Breast epithelium (tissue), 4 donors: ENCODE measurements around the gene GPC6. TPM values are rescaled to one million over a fixed set of nuclear protein-coding genes. Genes with fewer than 3 reads are reported as not detected.

Source experiments
- DNase-seq, 2 donors: peaks; one replicate each; pipeline ENCODE4 v3.0.0-alpha.2; 2019; ENCODE audit warnings: low spot score in 2 of 2
- H3K27ac ChIP-seq, 2 donors: fragments of 200-600 bp; sonication (generic) in 1 of 2; one replicate each; pipeline ENCODE4 v1.5.1; 2016 to 2019; ENCODE audit warnings: mild to moderate bottlenecking in 1 of 2
- H3K27me3 ChIP-seq, 2 donors: fragments of 200-600 bp; sonication (generic) in 1 of 2; one replicate each; pipeline versions ENCODE4 v1.5.1 to v1.6.0; 2017 to 2019; ENCODE audit warnings: control low read depth in 1 of 2, mild to moderate bottlenecking in 1 of 2
- H3K36me3 ChIP-seq: fragments of 200-600 bp; one replicate; pipeline ENCODE4 v1.5.1; 2019
- H3K4me1 ChIP-seq, 2 donors: fragments of 200-600 bp; sonication (generic); one replicate each; pipeline ENCODE4 v1.5.1; 2016 to 2019; ENCODE audit warnings: control low read depth in 1 of 2
- H3K4me3 ChIP-seq, 3 donors: fragments of 200-600 bp; sonication (generic); 1 replicate in 2 of 3; 2 replicates in 1 of 3; pipeline ENCODE4 v1.5.1; 2016 to 2019; ENCODE audit warnings: mild to moderate bottlenecking in 3 of 3, moderate library complexity in 2 of 3
- H3K9me3 ChIP-seq, 2 donors: fragments of 200-600 bp; sonication (generic) in 1 of 2; one replicate each; pipeline ENCODE4 v1.5.1; 2016 to 2019; ENCODE audit warnings: control low read depth in 1 of 2
- CTCF ChIP-seq, 3 donors: fragments of 450-650 bp; IDR thresholded peaks; one replicate each; pipeline ENCODE4 v1.5.1; 2016 to 2017; ENCODE audit warnings: antibody characterized with exemption in 3 of 3, mild to moderate bottlenecking in 3 of 3, moderate library complexity in 3 of 3
- POLR2A ChIP-seq: fragments of 450-650 bp; IDR thresholded peaks from one replicate; pipeline ENCODE4 v1.6.1; 2016; ENCODE audit warnings: antibody characterized with exemption, mild to moderate bottlenecking, moderate library complexity
- POLR2AphosphoS5 ChIP-seq, 3 donors: sonication (generic); formaldehyde crosslinking; IDR thresholded peaks; one replicate each; pipeline ENCODE4 v1.6.1; 2017; ENCODE audit warnings: antibody characterized with exemption in 3 of 3
- intact Hi-C: fragments of 100-400 bp; cut with DNase I; formaldehyde crosslinking; loops from one replicate; pipeline ENCODE4 v1.15.1; 2023; ENCODE audit warnings: low total_unique reads
- total RNA-seq, 3 donors: library from RNA; depleted of rRNA; stranded (reverse); fragments of >200 nt; gene quantifications; one replicate each; pipeline ENCODE4 v1.1.0, GENCODE V29; 2016

Gene GPC6
- total RNA-seq, 3 donors from 2014 or later, result 3.5 to 44.0 (median 4.9) TPM

DNA sequence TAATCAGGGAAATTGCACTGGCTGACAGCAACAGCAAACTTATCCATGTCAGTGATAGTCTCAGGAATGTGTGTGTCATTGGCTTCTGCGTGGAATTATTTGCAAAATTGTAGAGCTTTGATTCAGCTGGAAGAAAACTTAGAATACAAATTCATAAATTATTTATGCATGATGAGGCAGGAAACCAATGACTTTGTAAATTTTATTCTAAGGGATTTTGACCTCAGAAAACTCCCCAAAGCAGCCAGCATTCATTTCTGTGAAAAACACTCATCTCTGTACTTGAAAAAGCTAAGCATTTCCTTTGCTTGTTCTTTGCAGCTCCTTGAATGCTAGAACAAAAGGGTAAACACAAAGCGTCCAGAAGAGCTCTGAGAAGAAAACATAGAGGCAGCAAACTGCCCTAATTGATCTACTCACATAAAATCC, 1090.5 kb downstream of the GPC6 start:
- TF ChIP-seq POLR2A, result no peak
- H3K27me3 ChIP-seq, result no peaks in the 10 kb centered on the region
- intact Hi-C loops, result loop anchor here (5.0 kb wide), 1 partner anchor 575 kb away; no protein-coding TSS in a partner anchor
- H3K4me1 ChIP-seq, result no peaks in the 10 kb centered on the region
- no peak for DNase-seq
- no peak overlapping the region for H3K27ac ChIP-seq
- H3K4me3 ChIP-seq, result no peak overlapping the region
- no peaks in the 10 kb centered on the region for H3K9me3 ChIP-seq
- no peaks in the 10 kb centered on the region for H3K36me3 ChIP-seq

DNA sequence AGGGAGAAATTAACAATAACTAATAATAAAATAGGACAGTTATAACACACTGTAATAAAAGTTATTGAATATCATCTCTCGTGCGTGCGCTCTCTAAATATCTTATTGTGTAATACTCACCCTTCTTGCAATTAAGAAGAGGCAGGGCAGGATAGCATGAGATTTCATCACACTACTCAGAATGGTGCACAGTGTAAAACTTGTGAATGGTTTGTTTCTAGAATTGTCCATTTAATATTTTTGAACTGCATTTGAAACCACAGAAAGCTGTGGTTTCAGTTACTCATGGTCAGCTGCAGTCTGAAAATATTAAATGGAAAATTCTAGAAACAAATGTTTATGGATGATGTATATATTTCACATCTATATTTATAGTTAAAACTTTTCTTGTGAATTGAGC, 1091.8 kb downstream of the GPC6 start:
- H3K36me3 ChIP-seq, result no peaks in the 10 kb centered on the region
- no peak for DNase-seq
- H3K4me3 ChIP-seq, result no peak overlapping the region
- H3K27ac ChIP-seq, result no peak overlapping the region
- intact Hi-C loops, result loop anchor here (5.0 kb wide), 1 partner anchor 574 kb away; no protein-coding TSS in a partner anchor
- H3K4me1 ChIP-seq, result no peaks in the 10 kb centered on the region
- no peaks in the 10 kb centered on the region for H3K27me3 ChIP-seq
- no peaks in the 10 kb centered on the region for H3K9me3 ChIP-seq
- no peak for TF ChIP-seq POLR2A
- no peak for TF ChIP-seq POLR2AphosphoS5 (IDR thresholded peaks at IDR 0.05)
- TF ChIP-seq CTCF (IDR thresholded peaks at IDR 0.05), result no peak

GRCh38 chr13:94319501-94319900, 1092.9 kb downstream of the GPC6 start:
- Histone ChIP-seq H3K27ac (no peak overlapping the region), H3K27me3 (no peaks in the 10 kb centered on the region), H3K36me3 (no peaks in the 10 kb centered on the region), H3K4me1 (no peaks in the 10 kb centered on the region), H3K9me3 (no peaks in the 10 kb centered on the region), H3K4me3 (no peak overlapping the region)
- TF ChIP-seq POLR2AphosphoS5 (IDR thresholded peaks at IDR 0.05), result no peak
- TF ChIP-seq POLR2A, result no peak
- TF ChIP-seq CTCF (IDR thresholded peaks at IDR 0.05), result no peak
- intact Hi-C loops, result loop anchor here (5.0 kb wide), 1 partner anchor 573 kb away; no protein-coding TSS in a partner anchor
- DNase-seq, result no peak

DNA sequence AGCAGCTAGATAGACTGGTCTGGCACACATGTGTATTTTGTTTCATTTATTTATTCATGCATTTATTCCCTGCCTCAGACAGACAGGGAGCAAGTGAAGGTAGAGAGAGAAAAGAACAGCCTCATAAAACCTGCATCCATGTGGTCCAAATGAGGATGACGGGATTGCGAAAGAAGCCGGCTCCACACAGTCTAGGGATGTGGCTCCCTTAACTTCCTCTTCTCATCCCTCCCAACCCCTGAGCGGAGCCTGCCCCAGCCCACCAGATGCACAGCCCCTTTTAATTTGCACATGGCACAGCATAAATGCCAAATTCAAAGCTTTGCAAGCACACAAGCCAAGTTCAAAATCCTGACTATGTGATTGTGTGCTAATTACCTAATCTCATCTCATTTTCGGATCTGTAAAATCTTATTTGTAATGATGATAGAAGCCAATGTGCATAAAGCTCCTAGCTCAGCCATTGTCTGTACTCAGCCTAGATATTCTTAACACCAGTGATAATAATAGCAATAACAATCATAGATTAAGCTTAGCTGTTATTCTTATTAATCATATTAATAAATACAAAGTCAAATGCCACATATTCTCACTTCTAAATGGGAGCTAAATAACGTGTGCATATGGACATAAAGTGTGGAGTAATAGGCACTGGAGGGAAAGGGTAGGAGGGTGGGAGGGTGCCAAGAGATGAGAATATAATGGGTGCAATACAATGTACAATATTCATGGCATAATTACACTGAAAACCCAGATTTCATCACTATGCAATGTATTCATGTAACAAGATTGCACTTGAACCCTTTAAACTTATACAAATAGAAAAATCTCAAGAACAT, 1096.5 kb downstream of the GPC6 start:
- no peak for DNase-seq
- no peaks in the 10 kb centered on the region for H3K9me3 ChIP-seq
- no peaks in the 10 kb centered on the region for H3K27me3 ChIP-seq
- no peaks in the 10 kb centered on the region for H3K36me3 ChIP-seq
- H3K4me3 ChIP-seq, result no peak overlapping the region
- no peak overlapping the region for H3K27ac ChIP-seq
- intact Hi-C loops, result no loop called here
- no peaks in the 10 kb centered on the region for H3K4me1 ChIP-seq
- TF ChIP-seq POLR2A (no peak), CTCF (IDR thresholded peaks at IDR 0.05) (no peak), POLR2AphosphoS5 (IDR thresholded peaks at IDR 0.05) (no peak)

GRCh38 chr13:94323764-94324758, 1097.5 kb downstream of the GPC6 start:
- H3K4me3 ChIP-seq, result no peak overlapping the region
- H3K9me3 ChIP-seq, result no peaks in the 10 kb centered on the region
- no peaks in the 10 kb centered on the region for H3K27me3 ChIP-seq
- H3K27ac ChIP-seq, result no peak overlapping the region
- no peaks in the 10 kb centered on the region for H3K4me1 ChIP-seq
- no peak for DNase-seq
- no peak for TF ChIP-seq POLR2AphosphoS5 (IDR thresholded peaks at IDR 0.05)
- no peak for TF ChIP-seq POLR2A
- no peak for TF ChIP-seq CTCF (IDR thresholded peaks at IDR 0.05)
- no peaks in the 10 kb centered on the region for H3K36me3 ChIP-seq
- intact Hi-C loops, result no loop called here
